GM04503 (cell line): Measurements from ENCODE around the gene HARS1.
A peak's percentile ranks its signal among the peaks of the same experiment; 100 is the strongest.
"Not testable (repeated sequence)": the region's sequence is repeated elsewhere in the genome, so short reads cannot be mapped to it uniquely, and the experiment has no call there.

ENCODE experiments used
- DNase-seq: peaks from one replicate; pipeline ENCODE4 v3.0.0-alpha.2; 2012; ENCODE audit warnings: low read depth

Gene HARS1

GRCh38 chr5:140633021-140633471, 58.1 kb downstream of the HARS1 start, which contains the start of gene CD14:
TSS of gene CD14 (minus strand) at chr5:140633175. CDS start at chr5:140633071, 104 bp downstream.
- DNase-seq, result peak; percentile 25

GRCh38 chr5:140632366-140633020, 58.7 kb downstream of the HARS1 start:
- no peak for DNase-seq

GRCh38 chr5:140631831-140632365, 59.3 kb downstream of the HARS1 start:
- no peak for DNase-seq

- no peak for DNase-seq
Measured at GRCh38 chr5:140631036-140631417, 60.1 kb downstream of the HARS1 start.

GRCh38 chr5:140630292-140631035, 60.7 kb downstream of the HARS1 start:
- peak; percentile 13 for DNase-seq

GRCh38 chr5:140628711-140629110, 62.5 kb downstream of the HARS1 start:
- no peak for DNase-seq

- DNase-seq, result no peak
Measured at GRCh38 chr5:140627972-140628371, 63.2 kb downstream of the HARS1 start.

- DNase-seq, result not testable (repeated sequence)
Measured at GRCh38 chr5:140624886-140625285, 66.3 kb downstream of the HARS1 start.
